CD4-positive, CD25-positive, alpha-beta regulatory T cell (primary cell): Measurements from ENCODE around the gene FCMR. TPM values are rescaled to one million over a fixed set of nuclear protein-coding genes. Genes with fewer than 3 reads are reported as not detected.
"Not testable (repeated sequence)": the region's sequence is repeated elsewhere in the genome, so short reads cannot be mapped to it uniquely, and the experiment has no call there.

Source experiments
- ATAC-seq, 2 donors: fragments of 150-1000 bp; cut with Tn5 transposase; one replicate each; pipeline ENCODE4 v1.10.0; 2021; ENCODE audit warnings: low read depth in 2 of 2, moderate number of reproducible peaks in 2 of 2, moderate library complexity in 1 of 2
- DNase-seq, 3 donors: peaks; one replicate each; pipeline versions ENCODE4 v3.0.0 to v3.0.0-alpha.2; 2012 to 2022; ENCODE audit warnings: mixed read lengths in 1 of 3
- H3K27ac ChIP-seq: one replicate; pipeline ENCODE4 v1.7.0; 2013; ENCODE audit warnings: mild to moderate bottlenecking, low read length; ENCODE audit not compliant: insufficient read depth, poor library complexity, severe bottlenecking
- H3K27me3 ChIP-seq: one replicate; pipeline ENCODE4 v1.7.0; 2013; ENCODE audit warnings: low read length; ENCODE audit not compliant: control insufficient read depth, insufficient read depth
- H3K36me3 ChIP-seq: one replicate; pipeline ENCODE4 v1.7.0; 2013; ENCODE audit warnings: mild to moderate bottlenecking, low read length, moderate library complexity; ENCODE audit not compliant: control insufficient read depth, insufficient read depth
- H3K4me1 ChIP-seq: 2 replicates; pipeline ENCODE4 v1.7.0; 2013; ENCODE audit warnings: mild to moderate bottlenecking, low read length; ENCODE audit not compliant: insufficient read depth, control insufficient read depth, poor library complexity, severe bottlenecking
- H3K4me3 ChIP-seq: one replicate; pipeline ENCODE4 v1.7.0; 2013; ENCODE audit warnings: low read depth, mild to moderate bottlenecking, low read length, moderate library complexity
- H3K9me3 ChIP-seq, 2 experiments: 1 replicate in 1 of 2; 2 replicates in 1 of 2; pipeline ENCODE4 v1.7.0; 2013; ENCODE audit warnings: low read length in 2 of 2, mild to moderate bottlenecking in 1 of 2, moderate library complexity in 1 of 2; ENCODE audit not compliant: control insufficient read depth in 2 of 2
- H3K27ac Mint-ChIP-seq, 3 donors: one replicate each; pipeline ENCODE4 v1.8.0; 2020 to 2022; ENCODE audit warnings: mild to moderate bottlenecking in 3 of 3, mixed read lengths in 3 of 3, moderate library complexity in 2 of 3
- H3K27me3 Mint-ChIP-seq: one replicate; pipeline ENCODE4 v1.8.0; 2022; ENCODE audit warnings: mild to moderate bottlenecking, mixed read lengths
- H3K36me3 Mint-ChIP-seq: one replicate; pipeline ENCODE4 v1.8.0; 2020; ENCODE audit warnings: mixed read lengths
- H3K4me1 Mint-ChIP-seq, 4 donors: one replicate each; pipeline ENCODE4 v1.8.0; 2020 to 2022; ENCODE audit warnings: mixed read lengths in 4 of 4, mild to moderate bottlenecking in 1 of 4
- H3K4me3 Mint-ChIP-seq, 4 donors: one replicate each; pipeline ENCODE4 v1.8.0; 2020 to 2022; ENCODE audit warnings: mild to moderate bottlenecking in 4 of 4, mixed read lengths in 4 of 4, moderate library complexity in 3 of 4
- H3K9me3 Mint-ChIP-seq, 7 donors: one replicate each; pipeline ENCODE4 v1.8.0; 2020 to 2022; ENCODE audit warnings: mixed read lengths in 7 of 7, mild to moderate bottlenecking in 3 of 7, moderate library complexity in 2 of 7
- polyA plus RNA-seq, 4 donors: library from polyadenylated mRNA; unstranded; fragments of 300-500 nt; fragmentation: Illumina TruSeq; gene quantifications; one replicate each; pipeline ENCODE4 v1.2.3, GENCODE V29; 2021
- total RNA-seq: library from RNA; stranded (reverse); gene quantifications from one replicate; pipeline ENCODE4 v1.2.3, GENCODE V29; 2022

The FCMR gene
- total and polyA plus RNA-seq, 5 donors from 2014 or later: 393 to 986 (median 935) TPM

DNA sequence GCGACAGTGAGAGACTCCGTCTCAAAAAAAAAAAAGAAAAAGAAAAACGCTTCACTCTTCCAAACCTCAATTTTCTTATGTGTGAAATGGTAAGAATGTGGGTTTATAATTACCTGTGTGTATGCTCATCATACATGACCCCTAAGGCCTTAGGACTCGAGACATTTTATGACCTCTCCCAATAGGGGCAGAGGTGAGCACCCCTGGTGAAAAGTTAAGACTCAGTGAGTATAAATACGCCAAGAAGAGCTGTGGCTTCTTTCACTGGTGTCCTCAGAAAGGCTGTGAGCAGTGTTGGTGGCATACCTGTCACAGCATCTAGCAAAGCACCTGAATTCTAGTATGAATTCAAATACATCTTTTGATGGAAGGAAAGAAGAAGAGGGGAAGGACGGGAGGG, 7.8 kb upstream of the FCMR start:
- no peaks in the 10 kb centered on the region for H3K27me3 Mint-ChIP-seq
- H3K36me3 Mint-ChIP-seq: no peaks in the 10 kb centered on the region
- peak overlapping the region; percentile 90 to 93 (median 92) for H3K27ac Mint-ChIP-seq
- peak overlapping the region in 3 of 4 donors; percentile 70 to 83 (median 73) for H3K4me3 Mint-ChIP-seq
- DNase-seq (peak in 1 of 3 donors; percentile 27), ATAC-seq (no peak)
- peaks cover 53% of the 10 kb centered on the region for H3K4me1 ChIP-seq
- H3K4me1 Mint-ChIP-seq: peaks cover 9 to 64% (median 39%) of the 10 kb centered on the region in 4 donors
- H3K36me3 ChIP-seq: no peaks in the 10 kb centered on the region
- H3K27me3 ChIP-seq: no peaks in the 10 kb centered on the region
- no peaks in the 10 kb centered on the region for H3K9me3 Mint-ChIP-seq
- peak overlapping the region; percentile 70 for H3K27ac ChIP-seq
- H3K9me3 ChIP-seq: no peaks in the 10 kb centered on the region
- H3K4me3 ChIP-seq: no peak overlapping the region

- DNase-seq (no peak), ATAC-seq (no peak)
- Mint-ChIP-seq H3K27ac (peak overlapping the region in 1 of 3 donors; percentile 82), H3K4me1 (peaks cover 9 to 41% (median 30%) of the 10 kb centered on the region in 4 donors), H3K36me3 (no peaks in the 10 kb centered on the region), H3K9me3 (no peaks in the 10 kb centered on the region), H3K4me3 (no peak overlapping the region), H3K27me3 (no peaks in the 10 kb centered on the region)
- H3K27me3 ChIP-seq: no peaks in the 10 kb centered on the region
- peaks cover 68% of the 10 kb centered on the region for H3K4me1 ChIP-seq
- no peaks in the 10 kb centered on the region for H3K9me3 ChIP-seq
- no peaks in the 10 kb centered on the region for H3K36me3 ChIP-seq
- H3K27ac ChIP-seq: no peak overlapping the region
- no peak overlapping the region for H3K4me3 ChIP-seq
Measured at GRCh38 chr1:206926286-206926685, 4.5 kb upstream of the FCMR start.

GRCh38 chr1:206925106-206925736, 3.5 kb upstream of the FCMR start:
- Histone ChIP-seq H3K27ac (peak overlapping the region; percentile 86), H3K4me1 (peaks cover 58% of the 10 kb centered on the region), H3K36me3 (peaks cover 5% of the 10 kb centered on the region), H3K9me3 (no peaks in the 10 kb centered on the region), H3K27me3 (no peaks in the 10 kb centered on the region), H3K4me3 (peak overlapping the region; percentile 98)
- Mint-ChIP-seq H3K9me3 (peaks cover 0 to 2% (median 0%) of the 10 kb centered on the region in 7 donors), H3K27me3 (no peaks in the 10 kb centered on the region), H3K4me1 (peaks cover 9 to 31% (median 23%) of the 10 kb centered on the region in 4 donors), H3K36me3 (peaks cover 8% of the 10 kb centered on the region), H3K4me3 (no peak overlapping the region), H3K27ac (no peak overlapping the region)
- peak; percentile 35 to 85 (median 57) for DNase-seq
- ATAC-seq: peak; percentile 36 to 49

GRCh38 chr1:206924592-206925105, 2.9 kb upstream of the FCMR start:
- Histone ChIP-seq H3K27me3 (no peaks in the 10 kb centered on the region), H3K36me3 (peaks cover 6% of the 10 kb centered on the region), H3K9me3 (no peaks in the 10 kb centered on the region), H3K27ac (peak overlapping the region; percentile 86), H3K4me1 (peaks cover 53% of the 10 kb centered on the region), H3K4me3 (peak overlapping the region; percentile 98)
- DNase-seq (peak in 1 of 3 donors; percentile 66), ATAC-seq (no peak)
- Mint-ChIP-seq H3K9me3 (peaks cover 0 to 2% (median 0%) of the 10 kb centered on the region in 7 donors), H3K4me3 (no peak overlapping the region), H3K4me1 (peaks cover 6 to 29% (median 17%) of the 10 kb centered on the region in 4 donors), H3K36me3 (peaks cover 13% of the 10 kb centered on the region), H3K27me3 (no peaks in the 10 kb centered on the region), H3K27ac (no peak overlapping the region)

- H3K4me1 Mint-ChIP-seq: peaks cover 4 to 27% (median 13%) of the 10 kb centered on the region in 4 donors
- not testable (repeated sequence) for H3K4me3 Mint-ChIP-seq, H3K9me3 ChIP-seq, H3K27me3 ChIP-seq, H3K27ac Mint-ChIP-seq, ATAC-seq, H3K9me3 Mint-ChIP-seq, H3K27me3 Mint-ChIP-seq
- peak in 1 of 3 donors; percentile 37 for DNase-seq
- Histone ChIP-seq H3K27ac (peak overlapping the region; percentile 86), H3K36me3 (peaks cover 10% of the 10 kb centered on the region), H3K4me3 (peak overlapping the region; percentile 98), H3K4me1 (peaks cover 54% of the 10 kb centered on the region)
- peaks cover 16% of the 10 kb centered on the region for H3K36me3 Mint-ChIP-seq
Measured at GRCh38 chr1:206923961-206924557, 2.3 kb upstream of the FCMR start.

DNA sequence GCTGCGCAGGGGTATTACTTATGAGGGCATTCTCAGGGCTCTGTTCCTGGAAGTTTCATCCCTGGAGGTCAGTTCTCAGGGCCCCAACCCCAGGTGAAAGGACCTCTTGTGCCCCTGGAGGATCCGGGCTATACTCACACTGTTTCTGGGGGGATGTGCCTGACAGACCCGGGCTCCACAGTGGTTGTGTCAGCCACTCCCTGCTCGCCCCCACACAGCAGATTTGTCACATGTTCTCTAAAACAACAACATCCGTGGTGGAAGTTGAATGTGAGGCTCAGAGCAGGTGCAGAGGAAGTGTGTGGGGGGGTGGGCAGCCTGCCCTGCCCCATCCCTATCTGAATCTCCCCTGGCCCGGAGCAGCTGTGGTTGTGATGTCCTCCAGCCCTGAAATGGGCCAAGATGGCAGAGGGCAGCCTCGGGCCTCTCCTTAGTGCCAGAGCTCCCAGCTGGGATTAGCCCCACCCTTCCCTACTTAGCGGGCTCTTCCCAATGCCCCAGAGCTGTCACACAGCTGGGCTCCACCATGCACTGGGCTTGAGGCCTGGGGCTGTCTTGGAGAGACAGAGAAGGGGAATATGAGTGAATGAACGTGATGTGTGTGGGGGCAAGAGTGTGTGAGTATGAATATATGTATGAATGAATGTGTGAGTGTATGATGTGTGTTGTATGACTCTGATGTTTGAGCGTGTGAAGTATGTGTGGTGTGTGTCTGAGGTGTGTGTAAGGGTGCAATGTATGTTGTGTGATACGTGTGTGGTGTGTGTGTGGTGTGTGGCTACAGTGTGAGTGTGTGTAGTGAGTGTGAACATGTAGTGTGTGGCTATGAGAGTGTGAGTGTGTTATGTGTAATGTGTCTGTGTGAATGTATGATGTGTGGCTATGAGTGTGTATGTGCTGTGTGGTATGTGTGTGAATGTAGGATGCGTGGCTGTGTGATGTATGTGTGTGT, 1.5 kb upstream of the FCMR start:
- DNase-seq: peak; percentile 57 to 95 (median 88)
- H3K36me3 ChIP-seq: peaks cover 14% of the 10 kb centered on the region
- H3K27me3 Mint-ChIP-seq: no peaks in the 10 kb centered on the region
- no peak overlapping the region for H3K27ac Mint-ChIP-seq
- no peak overlapping the region for H3K4me3 Mint-ChIP-seq
- H3K9me3 Mint-ChIP-seq: peaks cover 0 to 2% (median 0%) of the 10 kb centered on the region in 7 donors
- H3K4me1 ChIP-seq: peaks cover 62% of the 10 kb centered on the region
- H3K27me3 ChIP-seq: no peaks in the 10 kb centered on the region
- peak; percentile 86 to 87 for ATAC-seq
- no peaks in the 10 kb centered on the region for H3K9me3 ChIP-seq
- peak overlapping the region; percentile 98 for H3K4me3 ChIP-seq
- peak overlapping the region; percentile 86 for H3K27ac ChIP-seq
- H3K4me1 Mint-ChIP-seq: peaks cover 4 to 30% (median 12%) of the 10 kb centered on the region in 4 donors
- peaks cover 21% of the 10 kb centered on the region for H3K36me3 Mint-ChIP-seq

- H3K9me3 ChIP-seq: no peaks in the 10 kb centered on the region
- no peak for DNase-seq
- no peaks in the 10 kb centered on the region for H3K27me3 ChIP-seq
- Mint-ChIP-seq H3K4me1 (peaks cover 11 to 32% (median 14%) of the 10 kb centered on the region in 4 donors), H3K36me3 (peaks cover 29% of the 10 kb centered on the region), H3K27me3 (no peaks in the 10 kb centered on the region), H3K9me3 (peaks cover 0 to 2% (median 0%) of the 10 kb centered on the region in 7 donors), H3K27ac (no peak overlapping the region), H3K4me3 (no peak overlapping the region)
- H3K36me3 ChIP-seq: peaks cover 17% of the 10 kb centered on the region
- peaks cover 69% of the 10 kb centered on the region for H3K4me1 ChIP-seq
- H3K4me3 ChIP-seq: peak overlapping the region; percentile 98
- ATAC-seq: no peak
- H3K27ac ChIP-seq: peak overlapping the region; percentile 86
Measured at GRCh38 chr1:206922524-206922923, 783 bp upstream of the FCMR start.
